CD4-positive, alpha-beta T cell treated with Interleukin-6 for 4 hours (primary cell): Measurements from ENCODE around the gene HERC4.
"Not testable (repeated sequence)": the region's sequence is repeated elsewhere in the genome, so short reads cannot be mapped to it uniquely, and the experiment has no call there.

Experiments used
- DNase-seq: peaks from one replicate; pipeline ENCODE4 v3.0.0-alpha.2; 2020; ENCODE audit warnings: mixed read lengths

The HERC4 gene

GRCh38 chr10:68043030-68043429 lies 32.1 kb downstream of the HERC4 start:
- no peak for DNase-seq

- no peak for DNase-seq
These were observed 43.0 kb downstream of the HERC4 start for GRCh38 chr10:68032113-68032512.

- DNase-seq, result no peak
These were observed 47.7 kb downstream of the HERC4 start for GRCh38 chr10:68027429-68027828.

GRCh38 chr10:68023292-68023691 lies 51.8 kb downstream of the HERC4 start:
- no peak for DNase-seq

GRCh38 chr10:68022324-68022723 lies 52.8 kb downstream of the HERC4 start:
- not testable (repeated sequence) for DNase-seq

- DNase-seq, result not testable (repeated sequence)
These were observed 58.6 kb downstream of the HERC4 start for GRCh38 chr10:68016519-68016918.

- DNase-seq, result no peak
These were observed 64.6 kb downstream of the HERC4 start for GRCh38 chr10:68010426-68010940.

GRCh38 chr10:68007356-68007755 lies 67.7 kb downstream of the HERC4 start:
- DNase-seq, result no peak

GRCh38 chr10:68001539-68001938 lies 73.5 kb downstream of the HERC4 start:
- DNase-seq, result no peak

- no peak for DNase-seq
These were observed 74.1 kb downstream of the HERC4 start for GRCh38 chr10:68001000-68001399.

- DNase-seq, result no peak
These were observed 85.0 kb downstream of the HERC4 start for GRCh38 chr10:67990093-67990492.

- DNase-seq, result no peak
These were observed 86.5 kb downstream of the HERC4 start for GRCh38 chr10:67988606-67989005.

GRCh38 chr10:67982603-67983002 lies 92.5 kb downstream of the HERC4 start:
- DNase-seq, result not testable (repeated sequence)

GRCh38 chr10:67978749-67979148 lies 96.3 kb downstream of the HERC4 start:
- DNase-seq, result no peak

GRCh38 chr10:67977251-67977650 lies 97.8 kb downstream of the HERC4 start:
- DNase-seq, result no peak

- no peak for DNase-seq
These were observed 98.5 kb downstream of the HERC4 start for GRCh38 chr10:67976292-67977245.

GRCh38 chr10:67975871-67976270 lies 99.2 kb downstream of the HERC4 start:
- DNase-seq, result no peak

GRCh38 chr10:67971311-67971710 lies 103.8 kb downstream of the HERC4 start:
- DNase-seq, result no peak

GRCh38 chr10:67969875-67970274 lies 105.2 kb downstream of the HERC4 start:
- DNase-seq, result no peak

GRCh38 chr10:67966035-67966434 lies 109.0 kb downstream of the HERC4 start:
- not testable (repeated sequence) for DNase-seq

GRCh38 chr10:67965456-67965855 lies 109.6 kb downstream of the HERC4 start:
- no peak for DNase-seq

GRCh38 chr10:67959839-67960476 lies 115.1 kb downstream of the HERC4 start:
- no peak for DNase-seq

GRCh38 chr10:67955614-67956013 lies 119.5 kb downstream of the HERC4 start:
- no peak for DNase-seq

- no peak for DNase-seq
These were observed 131.2 kb downstream of the HERC4 start for GRCh38 chr10:67943917-67944316.
